GM23338 (cell line): ENCODE measurements around the gene PPP2R3B. TPM values are rescaled to one million over a fixed set of nuclear protein-coding genes. Genes with fewer than 3 reads are reported as not detected.

Source experiments
- ATAC-seq: fragments of 200-7000 bp; cut with Tn5 transposase; 3 replicates; pipeline ENCODE4 v1.9.1; 2020
- DNase-seq: peaks from one replicate; pipeline ENCODE4 v3.0.0-alpha.2; 2015; ENCODE audit warnings: low spot score
- H2AFZ ChIP-seq: fragments of 200-600 bp; sonication (generic); 2 replicates; pipeline ENCODE4 v1.8.0; 2016; ENCODE audit warnings: antibody characterized with exemption, mild to moderate bottlenecking, moderate library complexity
- H3F3A ChIP-seq: fragments of 200-600 bp; sonication (generic); replicated peaks from 2 replicates; pipeline ENCODE4 v1.8.0; 2017; ENCODE audit warnings: antibody characterized with exemption, mixed run types, low read depth
- H3K27ac ChIP-seq: fragments of 200-600 bp; sonication (generic); 2 replicates; pipeline ENCODE4 v1.6.1; 2016; ENCODE audit warnings: low read depth
- H3K27me3 ChIP-seq: fragments of 200-600 bp; sonication (generic); 2 replicates; pipeline ENCODE4 v1.8.0; 2016; ENCODE audit warnings: mild to moderate bottlenecking, mixed run types, moderate library complexity; ENCODE audit not compliant: insufficient read depth
- H3K36me3 ChIP-seq: fragments of 200-600 bp; sonication (generic); 2 replicates; pipeline ENCODE4 v1.8.0; 2016; ENCODE audit warnings: mild to moderate bottlenecking; ENCODE audit not compliant: insufficient read depth
- H3K4me1 ChIP-seq: fragments of 200-600 bp; sonication (generic); 2 replicates; pipeline ENCODE4 v1.8.0; 2016; ENCODE audit warnings: mild to moderate bottlenecking, moderate library complexity; ENCODE audit not compliant: insufficient read depth
- H3K4me2 ChIP-seq: fragments of 200-600 bp; sonication (generic); 2 replicates; pipeline ENCODE4 v1.7.1; 2017; ENCODE audit warnings: mixed run types
- H3K4me3 ChIP-seq: fragments of 200-600 bp; sonication (generic); 2 replicates; pipeline ENCODE4 v1.6.1; 2016; ENCODE audit warnings: mixed run types
- H3K79me2 ChIP-seq: fragments of 200-600 bp; sonication (generic); replicated peaks from 2 replicates; pipeline ENCODE4 v1.8.0; 2017; ENCODE audit warnings: mild to moderate bottlenecking; ENCODE audit not compliant: insufficient read depth
- H3K9me2 ChIP-seq: fragments of 200-600 bp; sonication (generic); 2 replicates; pipeline ENCODE4 v1.8.0; 2017; ENCODE audit not compliant: insufficient read depth
- H4K20me1 ChIP-seq: fragments of 200-600 bp; sonication (generic); replicated peaks from 2 replicates; pipeline ENCODE4 v1.8.0; 2017; ENCODE audit warnings: mild to moderate bottlenecking; ENCODE audit not compliant: insufficient read depth
- H3K27ac Mint-ChIP-seq: 2 replicates; pipeline ENCODE4 v1.8.0; 2020; ENCODE audit warnings: inconsistent platforms, mild to moderate bottlenecking, moderate library complexity, mixed read lengths
- H3K27me3 Mint-ChIP-seq: 3 replicates; pipeline ENCODE4 v1.8.0; 2022; ENCODE audit warnings: low read depth, mild to moderate bottlenecking, moderate library complexity, mixed read lengths, inconsistent platforms; ENCODE audit not compliant: insufficient read depth, poor library complexity
- H3K36me3 Mint-ChIP-seq: 3 replicates; pipeline ENCODE4 v1.8.0; 2021; ENCODE audit warnings: low read depth, mild to moderate bottlenecking, inconsistent platforms, moderate library complexity, mixed read lengths
- H3K4me1 Mint-ChIP-seq: 3 replicates; pipeline ENCODE4 v1.8.0; 2020; ENCODE audit warnings: mild to moderate bottlenecking, inconsistent platforms, mixed read lengths
- H3K4me3 Mint-ChIP-seq: 3 replicates; pipeline ENCODE4 v1.8.0; 2021; ENCODE audit warnings: moderate library complexity, mild to moderate bottlenecking, inconsistent platforms, mixed read lengths
- H3K9me3 Mint-ChIP-seq: 3 replicates; pipeline ENCODE4 v1.8.0; 2020; ENCODE audit warnings: moderate library complexity, mild to moderate bottlenecking, inconsistent platforms, mixed read lengths
- CREB1 ChIP-seq: fragments of 250-450 bp; sonication (Bioruptor Pico); IDR thresholded peaks from 2 replicates; pipeline ENCODE4 v1.5.0; 2020; ENCODE audit warnings: low read depth, mild to moderate bottlenecking, moderate library complexity
- EZH2 ChIP-seq: fragments of 200-600 bp; sonication (generic); IDR thresholded peaks from one replicate; pipeline ENCODE4 v1.8.0; 2017; ENCODE audit warnings: antibody characterized with exemption, mild to moderate bottlenecking, low read depth; ENCODE audit not compliant: unreplicated experiment
- EZH2phosphoT487 ChIP-seq: fragments of 200-600 bp; sonication (generic); IDR thresholded peaks from one replicate; pipeline ENCODE4 v1.8.1; 2018; ENCODE audit warnings: antibody characterized with exemption; ENCODE audit not compliant: unreplicated experiment
- JUNB ChIP-seq: IDR thresholded peaks from one replicate; pipeline ENCODE4 v1.6.1; 2016; ENCODE audit warnings: antibody characterized with exemption; ENCODE audit not compliant: unreplicated experiment
- NANOG ChIP-seq: IDR thresholded peaks from 2 replicates; pipeline ENCODE4 v1.6.1; 2016; ENCODE audit warnings: antibody characterized with exemption, borderline replicate concordance
- POLR2AphosphoS5 ChIP-seq: IDR thresholded peaks from 2 replicates; pipeline ENCODE4 v1.6.1; 2016; ENCODE audit warnings: antibody characterized with exemption, low read depth
- STAT1 ChIP-seq: IDR thresholded peaks from one replicate; pipeline ENCODE4 v1.6.1; 2016; ENCODE audit warnings: antibody characterized with exemption; ENCODE audit not compliant: unreplicated experiment
- ZNF114 ChIP-seq: fragments of 250-450 bp; sonication (Bioruptor Pico); IDR thresholded peaks from 2 replicates; pipeline ENCODE4 v1.5.0; 2020; ENCODE audit warnings: mild to moderate bottlenecking, moderate library complexity
- ZNF331 ChIP-seq: fragments of 250-450 bp; sonication (Bioruptor Pico); IDR thresholded peaks from 2 replicates; pipeline ENCODE4 v1.5.0; 2020; ENCODE audit warnings: low read depth, mild to moderate bottlenecking, moderate library complexity
- polyA plus RNA-seq: library from polyadenylated mRNA; unstranded; fragments of >200 nt; fragmentation: Nextera tagmentation; extraction: Ambion mirVana; gene quantifications from 2 replicates; pipeline ENCODE4 v1.2.1, GENCODE V29; 2016
- total RNA-seq: library from RNA; depleted of rRNA; stranded (reverse); fragments of >200 nt; shearing (Covaris generic); gene quantifications from 2 replicates; pipeline ENCODE4 v1.2.3, GENCODE V29; 2014
- TF ChIP-seq, protein P1 (sequence below): IDR thresholded peaks from one replicate; pipeline ENCODE4 v1.6.1; 2018; ENCODE audit warnings: antibody characterized with exemption; ENCODE audit not compliant: unreplicated experiment
- TF ChIP-seq, protein P2 (sequence below), 2 experiments: fragments of 200-600 bp in 1 of 2; sonication (generic) in 1 of 2; conservative IDR thresholded peaks; 2 replicates each; pipeline versions ENCODE4 v1.5.1 to v1.6.1; 2016 to 2017; ENCODE audit warnings: antibody characterized with exemption in 2 of 2, low read depth in 2 of 2, mild to moderate bottlenecking in 2 of 2, moderate library complexity in 1 of 2
- TF ChIP-seq, protein P3 (sequence below): IDR thresholded peaks from 2 replicates; pipeline ENCODE4 v1.6.1; 2016; ENCODE audit warnings: antibody characterized with exemption
- TF ChIP-seq, protein P4 (sequence below): fragments of 250-450 bp; sonication (Bioruptor Pico); IDR thresholded peaks from 2 replicates; pipeline ENCODE4 v1.5.0; 2020; ENCODE audit warnings: mild to moderate bottlenecking, moderate library complexity

Gene PPP2R3B
- total and polyA plus RNA-seq, 2 experiments from 2014 or later, result 50.1 to 104 TPM

DNA sequence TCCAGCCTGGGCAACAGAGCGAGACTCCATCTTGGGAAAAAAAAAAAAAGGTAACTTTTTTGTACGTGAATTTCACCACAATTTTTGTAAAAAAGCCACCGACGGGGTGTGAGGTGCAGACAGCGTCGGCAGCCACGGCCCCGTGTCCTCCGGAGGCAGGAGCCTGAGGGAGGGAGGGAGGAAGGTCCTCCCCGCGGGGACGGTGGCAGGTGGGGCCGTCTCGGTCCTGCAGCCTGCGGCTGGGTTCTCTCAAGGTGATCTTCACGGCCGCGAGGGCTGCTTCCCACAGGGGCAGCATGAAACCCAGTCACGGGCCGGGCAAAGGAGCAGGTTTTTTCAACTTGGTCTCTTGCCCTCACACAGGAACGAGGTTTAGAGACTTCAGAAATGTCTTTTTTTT is 91.6 kb downstream of the PPP2R3B start:
- H3K9me3 Mint-ChIP-seq, result peaks cover 3% of the 10 kb centered on the region; the same call in 1 of the 3 replicates
- Histone ChIP-seq H3K4me1 (no peaks in the 10 kb centered on the region), H4K20me1 (peaks cover 22% of the 10 kb centered on the region), H2AFZ (no peak overlapping the region), H3K27me3 (no peaks in the 10 kb centered on the region), H3K4me2 (no peak overlapping the region), H3F3A (peaks cover 23% of the 10 kb centered on the region), H3K27ac (no peak overlapping the region), H3K4me3 (no peak overlapping the region), H3K9me2 (0 out of 2 replicates have a peak, but pooled peaks cover 3% of the 10 kb centered on the region), H3K79me2 (peaks cover 2% of the 10 kb centered on the region; the same call in 1 of the 2 replicates), H3K36me3 (peaks cover 64% of the 10 kb centered on the region)
- H3K4me1 Mint-ChIP-seq, result no peaks in the 10 kb centered on the region
- peaks cover 6% of the 10 kb centered on the region for H3K27me3 Mint-ChIP-seq
- H3K27ac Mint-ChIP-seq, result no peak overlapping the region
- TF ChIP-seq EZH2phosphoT487 (no peak), EZH2 (no peak), JUNB (no peak), STAT1 (no peak), POLR2AphosphoS5 (no peak), ZNF331 (CRISPR knock-in tag) (no peak), CREB1 (CRISPR knock-in tag) (no peak), NANOG (no peak), ZNF114 (CRISPR knock-in tag) (no peak)
- TF ChIP-seq, protein P1, sequence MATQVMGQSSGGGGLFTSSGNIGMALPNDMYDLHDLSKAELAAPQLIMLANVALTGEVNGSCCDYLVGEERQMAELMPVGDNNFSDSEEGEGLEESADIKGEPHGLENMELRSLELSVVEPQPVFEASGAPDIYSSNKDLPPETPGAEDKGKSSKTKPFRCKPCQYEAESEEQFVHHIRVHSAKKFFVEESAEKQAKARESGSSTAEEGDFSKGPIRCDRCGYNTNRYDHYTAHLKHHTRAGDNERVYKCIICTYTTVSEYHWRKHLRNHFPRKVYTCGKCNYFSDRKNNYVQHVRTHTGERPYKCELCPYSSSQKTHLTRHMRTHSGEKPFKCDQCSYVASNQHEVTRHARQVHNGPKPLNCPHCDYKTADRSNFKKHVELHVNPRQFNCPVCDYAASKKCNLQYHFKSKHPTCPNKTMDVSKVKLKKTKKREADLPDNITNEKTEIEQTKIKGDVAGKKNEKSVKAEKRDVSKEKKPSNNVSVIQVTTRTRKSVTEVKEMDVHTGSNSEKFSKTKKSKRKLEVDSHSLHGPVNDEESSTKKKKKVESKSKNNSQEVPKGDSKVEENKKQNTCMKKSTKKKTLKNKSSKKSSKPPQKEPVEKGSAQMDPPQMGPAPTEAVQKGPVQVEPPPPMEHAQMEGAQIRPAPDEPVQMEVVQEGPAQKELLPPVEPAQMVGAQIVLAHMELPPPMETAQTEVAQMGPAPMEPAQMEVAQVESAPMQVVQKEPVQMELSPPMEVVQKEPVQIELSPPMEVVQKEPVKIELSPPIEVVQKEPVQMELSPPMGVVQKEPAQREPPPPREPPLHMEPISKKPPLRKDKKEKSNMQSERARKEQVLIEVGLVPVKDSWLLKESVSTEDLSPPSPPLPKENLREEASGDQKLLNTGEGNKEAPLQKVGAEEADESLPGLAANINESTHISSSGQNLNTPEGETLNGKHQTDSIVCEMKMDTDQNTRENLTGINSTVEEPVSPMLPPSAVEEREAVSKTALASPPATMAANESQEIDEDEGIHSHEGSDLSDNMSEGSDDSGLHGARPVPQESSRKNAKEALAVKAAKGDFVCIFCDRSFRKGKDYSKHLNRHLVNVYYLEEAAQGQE, result no peak
- TF ChIP-seq, protein P2, sequence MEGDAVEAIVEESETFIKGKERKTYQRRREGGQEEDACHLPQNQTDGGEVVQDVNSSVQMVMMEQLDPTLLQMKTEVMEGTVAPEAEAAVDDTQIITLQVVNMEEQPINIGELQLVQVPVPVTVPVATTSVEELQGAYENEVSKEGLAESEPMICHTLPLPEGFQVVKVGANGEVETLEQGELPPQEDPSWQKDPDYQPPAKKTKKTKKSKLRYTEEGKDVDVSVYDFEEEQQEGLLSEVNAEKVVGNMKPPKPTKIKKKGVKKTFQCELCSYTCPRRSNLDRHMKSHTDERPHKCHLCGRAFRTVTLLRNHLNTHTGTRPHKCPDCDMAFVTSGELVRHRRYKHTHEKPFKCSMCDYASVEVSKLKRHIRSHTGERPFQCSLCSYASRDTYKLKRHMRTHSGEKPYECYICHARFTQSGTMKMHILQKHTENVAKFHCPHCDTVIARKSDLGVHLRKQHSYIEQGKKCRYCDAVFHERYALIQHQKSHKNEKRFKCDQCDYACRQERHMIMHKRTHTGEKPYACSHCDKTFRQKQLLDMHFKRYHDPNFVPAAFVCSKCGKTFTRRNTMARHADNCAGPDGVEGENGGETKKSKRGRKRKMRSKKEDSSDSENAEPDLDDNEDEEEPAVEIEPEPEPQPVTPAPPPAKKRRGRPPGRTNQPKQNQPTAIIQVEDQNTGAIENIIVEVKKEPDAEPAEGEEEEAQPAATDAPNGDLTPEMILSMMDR (conservative IDR thresholded peaks at IDR 0.05; ENCODE audit: low read depth in 2 of 2), result no peak
- TF ChIP-seq, protein P3, sequence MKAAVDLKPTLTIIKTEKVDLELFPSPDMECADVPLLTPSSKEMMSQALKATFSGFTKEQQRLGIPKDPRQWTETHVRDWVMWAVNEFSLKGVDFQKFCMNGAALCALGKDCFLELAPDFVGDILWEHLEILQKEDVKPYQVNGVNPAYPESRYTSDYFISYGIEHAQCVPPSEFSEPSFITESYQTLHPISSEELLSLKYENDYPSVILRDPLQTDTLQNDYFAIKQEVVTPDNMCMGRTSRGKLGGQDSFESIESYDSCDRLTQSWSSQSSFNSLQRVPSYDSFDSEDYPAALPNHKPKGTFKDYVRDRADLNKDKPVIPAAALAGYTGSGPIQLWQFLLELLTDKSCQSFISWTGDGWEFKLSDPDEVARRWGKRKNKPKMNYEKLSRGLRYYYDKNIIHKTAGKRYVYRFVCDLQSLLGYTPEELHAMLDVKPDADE, result no peak
- TF ChIP-seq, protein P4, sequence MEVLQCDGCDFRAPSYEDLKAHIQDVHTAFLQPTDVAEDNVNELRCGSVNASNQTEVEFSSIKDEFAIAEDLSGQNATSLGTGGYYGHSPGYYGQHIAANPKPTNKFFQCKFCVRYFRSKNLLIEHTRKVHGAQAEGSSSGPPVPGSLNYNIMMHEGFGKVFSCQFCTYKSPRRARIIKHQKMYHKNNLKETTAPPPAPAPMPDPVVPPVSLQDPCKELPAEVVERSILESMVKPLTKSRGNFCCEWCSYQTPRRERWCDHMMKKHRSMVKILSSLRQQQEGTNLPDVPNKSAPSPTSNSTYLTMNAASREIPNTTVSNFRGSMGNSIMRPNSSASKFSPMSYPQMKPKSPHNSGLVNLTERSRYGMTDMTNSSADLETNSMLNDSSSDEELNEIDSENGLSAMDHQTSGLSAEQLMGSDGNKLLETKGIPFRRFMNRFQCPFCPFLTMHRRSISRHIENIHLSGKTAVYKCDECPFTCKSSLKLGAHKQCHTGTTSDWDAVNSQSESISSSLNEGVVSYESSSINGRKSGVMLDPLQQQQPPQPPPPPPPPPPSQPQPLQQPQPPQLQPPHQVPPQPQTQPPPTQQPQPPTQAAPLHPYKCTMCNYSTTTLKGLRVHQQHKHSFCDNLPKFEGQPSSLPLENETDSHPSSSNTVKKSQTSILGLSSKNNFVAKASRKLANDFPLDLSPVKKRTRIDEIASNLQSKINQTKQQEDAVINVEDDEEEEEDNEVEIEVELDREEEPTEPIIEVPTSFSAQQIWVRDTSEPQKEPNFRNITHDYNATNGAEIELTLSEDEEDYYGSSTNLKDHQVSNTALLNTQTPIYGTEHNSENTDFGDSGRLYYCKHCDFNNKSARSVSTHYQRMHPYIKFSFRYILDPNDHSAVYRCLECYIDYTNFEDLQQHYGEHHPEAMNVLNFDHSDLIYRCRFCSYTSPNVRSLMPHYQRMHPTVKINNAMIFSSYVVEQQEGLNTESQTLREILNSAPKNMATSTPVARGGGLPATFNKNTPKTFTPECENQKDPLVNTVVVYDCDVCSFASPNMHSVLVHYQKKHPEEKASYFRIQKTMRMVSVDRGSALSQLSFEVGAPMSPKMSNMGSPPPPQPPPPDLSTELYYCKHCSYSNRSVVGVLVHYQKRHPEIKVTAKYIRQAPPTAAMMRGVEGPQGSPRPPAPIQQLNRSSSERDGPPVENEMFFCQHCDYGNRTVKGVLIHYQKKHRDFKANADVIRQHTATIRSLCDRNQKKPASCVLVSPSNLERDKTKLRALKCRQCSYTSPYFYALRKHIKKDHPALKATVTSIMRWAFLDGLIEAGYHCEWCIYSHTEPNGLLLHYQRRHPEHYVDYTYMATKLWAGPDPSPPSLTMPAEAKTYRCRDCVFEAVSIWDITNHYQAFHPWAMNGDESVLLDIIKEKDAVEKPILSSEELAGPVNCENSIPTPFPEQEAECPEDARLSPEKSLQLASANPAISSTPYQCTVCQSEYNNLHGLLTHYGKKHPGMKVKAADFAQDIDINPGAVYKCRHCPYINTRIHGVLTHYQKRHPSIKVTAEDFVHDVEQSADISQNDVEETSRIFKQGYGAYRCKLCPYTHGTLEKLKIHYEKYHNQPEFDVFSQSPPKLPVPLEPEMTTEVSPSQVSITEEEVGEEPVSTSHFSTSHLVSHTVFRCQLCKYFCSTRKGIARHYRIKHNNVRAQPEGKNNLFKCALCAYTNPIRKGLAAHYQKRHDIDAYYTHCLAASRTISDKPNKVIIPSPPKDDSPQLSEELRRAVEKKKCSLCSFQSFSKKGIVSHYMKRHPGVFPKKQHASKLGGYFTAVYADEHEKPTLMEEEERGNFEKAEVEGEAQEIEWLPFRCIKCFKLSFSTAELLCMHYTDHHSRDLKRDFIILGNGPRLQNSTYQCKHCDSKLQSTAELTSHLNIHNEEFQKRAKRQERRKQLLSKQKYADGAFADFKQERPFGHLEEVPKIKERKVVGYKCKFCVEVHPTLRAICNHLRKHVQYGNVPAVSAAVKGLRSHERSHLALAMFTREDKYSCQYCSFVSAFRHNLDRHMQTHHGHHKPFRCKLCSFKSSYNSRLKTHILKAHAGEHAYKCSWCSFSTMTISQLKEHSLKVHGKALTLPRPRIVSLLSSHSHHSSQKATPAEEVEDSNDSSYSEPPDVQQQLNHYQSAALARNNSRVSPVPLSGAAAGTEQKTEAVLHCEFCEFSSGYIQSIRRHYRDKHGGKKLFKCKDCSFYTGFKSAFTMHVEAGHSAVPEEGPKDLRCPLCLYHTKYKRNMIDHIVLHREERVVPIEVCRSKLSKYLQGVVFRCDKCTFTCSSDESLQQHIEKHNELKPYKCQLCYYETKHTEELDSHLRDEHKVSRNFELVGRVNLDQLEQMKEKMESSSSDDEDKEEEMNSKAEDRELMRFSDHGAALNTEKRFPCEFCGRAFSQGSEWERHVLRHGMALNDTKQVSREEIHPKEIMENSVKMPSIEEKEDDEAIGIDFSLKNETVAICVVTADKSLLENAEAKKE, result no peak
- peaks cover 81% of the 10 kb centered on the region for H3K36me3 Mint-ChIP-seq
- ATAC-seq, result no peak; the same call in 2 of the 3 replicates
- no peak overlapping the region for H3K4me3 Mint-ChIP-seq
- no peak for DNase-seq
